KMS-11 (cell line): Measurements from ENCODE around the gene BSND.

Experiments used
- H2AFZ ChIP-seq: fragments of 200-600 bp; sonication (generic); 2 replicates; pipeline ENCODE4 v1.6.1; 2016; ENCODE audit warnings: antibody characterized with exemption, mixed run types, low read depth
- H3K27ac ChIP-seq: fragments of 200-600 bp; sonication (generic); 2 replicates; pipeline ENCODE4 v1.6.1; 2016; ENCODE audit warnings: mild to moderate bottlenecking, mixed run types
- H3K27me3 ChIP-seq: fragments of 200-600 bp; sonication (generic); 2 replicates; pipeline ENCODE4 v1.6.1; 2017; ENCODE audit warnings: mild to moderate bottlenecking, low read depth, mixed run types, moderate library complexity; ENCODE audit not compliant: insufficient read depth
- H3K36me3 ChIP-seq: fragments of 200-600 bp; sonication (generic); 2 replicates; pipeline ENCODE4 v1.6.1; 2017; ENCODE audit warnings: mild to moderate bottlenecking, mixed run types; ENCODE audit not compliant: insufficient read depth
- H3K4me1 ChIP-seq: fragments of 200-600 bp; sonication (generic); 2 replicates; pipeline ENCODE4 v1.6.1; 2016; ENCODE audit warnings: mild to moderate bottlenecking, low read depth, mixed run types; ENCODE audit not compliant: poor library complexity, severe bottlenecking
- H3K4me2 ChIP-seq: fragments of 200-600 bp; sonication (generic); 2 replicates; pipeline ENCODE4 v1.7.0; 2016; ENCODE audit warnings: mild to moderate bottlenecking, mixed run types
- H3K4me3 ChIP-seq: fragments of 200-600 bp; sonication (generic); IDR thresholded peaks from 2 replicates; pipeline ENCODE4 v1.6.1; 2017; ENCODE audit warnings: low read depth, low read length, mixed read lengths; ENCODE audit not compliant: insufficient read depth
- H3K79me2 ChIP-seq: fragments of 200-600 bp; sonication (generic); 2 replicates; pipeline ENCODE4 v1.6.1; 2016; ENCODE audit warnings: low read depth, mixed run types; ENCODE audit not compliant: insufficient read depth
- H3K9ac ChIP-seq: fragments of 200-600 bp; sonication (generic); 2 replicates; pipeline ENCODE4 v1.6.1; 2016; ENCODE audit warnings: mild to moderate bottlenecking, mixed run types
- H4K20me1 ChIP-seq: fragments of 200-600 bp; sonication (generic); 2 replicates; pipeline ENCODE4 v1.6.1; 2016; ENCODE audit warnings: mild to moderate bottlenecking, mixed run types; ENCODE audit not compliant: insufficient read depth
- TF ChIP-seq, protein P1 (sequence below): fragments of 200-600 bp; sonication (generic); conservative IDR thresholded peaks from 2 replicates; pipeline ENCODE4 v1.6.1; 2017; ENCODE audit warnings: low read depth, mild to moderate bottlenecking, antibody characterized with exemption, low read length, moderate library complexity, mixed read lengths

BSND gene

DNA sequence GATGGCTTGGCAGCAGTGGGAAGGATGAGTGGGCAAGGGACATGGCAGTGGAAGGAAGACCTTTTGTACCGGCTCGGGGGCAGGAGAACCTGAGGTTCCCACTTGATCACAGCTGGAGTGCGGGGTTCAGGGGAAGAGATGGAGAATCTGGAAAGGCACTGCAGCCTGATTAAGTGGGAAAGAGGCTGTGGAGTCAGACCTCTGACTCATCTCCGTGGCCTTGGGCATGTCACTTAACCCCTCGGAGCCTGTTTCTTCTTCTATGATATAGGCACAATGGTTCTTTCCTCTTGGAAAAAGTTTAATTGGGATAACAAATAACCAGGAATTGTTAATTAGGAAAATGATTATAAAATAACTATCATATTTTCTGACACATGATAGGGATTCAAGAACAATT, 31.4 kb upstream of the BSND start:
- no peak overlapping the region for H2AFZ ChIP-seq
- H3K9ac ChIP-seq = no peak overlapping the region
- H3K4me1 ChIP-seq = no peaks in the 10 kb centered on the region
- no peaks in the 10 kb centered on the region for H3K27me3 ChIP-seq
- no peaks in the 10 kb centered on the region for H4K20me1 ChIP-seq
- TF ChIP-seq, protein P1, sequence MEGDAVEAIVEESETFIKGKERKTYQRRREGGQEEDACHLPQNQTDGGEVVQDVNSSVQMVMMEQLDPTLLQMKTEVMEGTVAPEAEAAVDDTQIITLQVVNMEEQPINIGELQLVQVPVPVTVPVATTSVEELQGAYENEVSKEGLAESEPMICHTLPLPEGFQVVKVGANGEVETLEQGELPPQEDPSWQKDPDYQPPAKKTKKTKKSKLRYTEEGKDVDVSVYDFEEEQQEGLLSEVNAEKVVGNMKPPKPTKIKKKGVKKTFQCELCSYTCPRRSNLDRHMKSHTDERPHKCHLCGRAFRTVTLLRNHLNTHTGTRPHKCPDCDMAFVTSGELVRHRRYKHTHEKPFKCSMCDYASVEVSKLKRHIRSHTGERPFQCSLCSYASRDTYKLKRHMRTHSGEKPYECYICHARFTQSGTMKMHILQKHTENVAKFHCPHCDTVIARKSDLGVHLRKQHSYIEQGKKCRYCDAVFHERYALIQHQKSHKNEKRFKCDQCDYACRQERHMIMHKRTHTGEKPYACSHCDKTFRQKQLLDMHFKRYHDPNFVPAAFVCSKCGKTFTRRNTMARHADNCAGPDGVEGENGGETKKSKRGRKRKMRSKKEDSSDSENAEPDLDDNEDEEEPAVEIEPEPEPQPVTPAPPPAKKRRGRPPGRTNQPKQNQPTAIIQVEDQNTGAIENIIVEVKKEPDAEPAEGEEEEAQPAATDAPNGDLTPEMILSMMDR = no peak
- no peak overlapping the region for H3K4me2 ChIP-seq
- no peak overlapping the region for H3K4me3 ChIP-seq
- H3K27ac ChIP-seq = no peak overlapping the region
- no peaks in the 10 kb centered on the region for H3K79me2 ChIP-seq
- H3K36me3 ChIP-seq = no peaks in the 10 kb centered on the region

GRCh38 chr1:54968551-54968950, 30.2 kb upstream of the BSND start:
- Histone ChIP-seq H3K79me2 (no peaks in the 10 kb centered on the region), H2AFZ (no peak overlapping the region), H3K4me3 (no peak overlapping the region), H3K9ac (no peak overlapping the region), H3K36me3 (no peaks in the 10 kb centered on the region), H3K27me3 (no peaks in the 10 kb centered on the region), H3K27ac (no peak overlapping the region), H3K4me2 (no peak overlapping the region), H3K4me1 (no peaks in the 10 kb centered on the region), H4K20me1 (no peaks in the 10 kb centered on the region)
- TF ChIP-seq, protein P1 = no peak

- Histone ChIP-seq H3K9ac (no peak overlapping the region), H2AFZ (no peak overlapping the region), H3K4me1 (no peaks in the 10 kb centered on the region), H3K27me3 (no peaks in the 10 kb centered on the region), H4K20me1 (no peaks in the 10 kb centered on the region), H3K27ac (no peak overlapping the region), H3K36me3 (no peaks in the 10 kb centered on the region), H3K4me2 (no peak overlapping the region), H3K4me3 (no peak overlapping the region), H3K79me2 (no peaks in the 10 kb centered on the region)
- TF ChIP-seq, protein P1 = no peak
Observed at GRCh38 chr1:54969879-54970278, 28.9 kb upstream of the BSND start.

GRCh38 chr1:54970901-54971300, 27.8 kb upstream of the BSND start:
- Histone ChIP-seq H3K4me3 (no peak overlapping the region), H3K36me3 (no peaks in the 10 kb centered on the region), H4K20me1 (no peaks in the 10 kb centered on the region), H3K79me2 (no peaks in the 10 kb centered on the region), H3K27me3 (no peaks in the 10 kb centered on the region), H3K9ac (no peak overlapping the region), H3K4me1 (no peaks in the 10 kb centered on the region), H3K27ac (no peak overlapping the region), H2AFZ (no peak overlapping the region), H3K4me2 (no peak overlapping the region)
- TF ChIP-seq, protein P1 = no peak

- H2AFZ ChIP-seq = no peak overlapping the region
- H3K4me3 ChIP-seq = no peak overlapping the region
- no peaks in the 10 kb centered on the region for H3K4me1 ChIP-seq
- H3K27ac ChIP-seq = no peak overlapping the region
- no peaks in the 10 kb centered on the region for H3K36me3 ChIP-seq
- H3K79me2 ChIP-seq = no peaks in the 10 kb centered on the region
- H3K27me3 ChIP-seq = no peaks in the 10 kb centered on the region
- TF ChIP-seq, protein P1 = no peak
- H3K4me2 ChIP-seq = no peak overlapping the region
- no peaks in the 10 kb centered on the region for H4K20me1 ChIP-seq
- H3K9ac ChIP-seq = no peak overlapping the region
Observed at GRCh38 chr1:54971317-54971791, 27.4 kb upstream of the BSND start.
